Measurements from ENCODE around the gene CEBPG.

Gene CEBPG

GRCh38 chr19:33422369-33423180, 49.1 kb downstream of the CEBPG start:
- DNase-seq, result no peak

- DNase-seq, result no peak
Measured at GRCh38 chr19:33424181-33424580, 50.7 kb downstream of the CEBPG start.

- no peak for DNase-seq
Measured at GRCh38 chr19:33426621-33427361, 53.3 kb downstream of the CEBPG start.

GRCh38 chr19:33427801-33428626, 54.5 kb downstream of the CEBPG start:
- no peak for DNase-seq

- DNase-seq, result no peak
Measured at GRCh38 chr19:33428627-33429125, 55.2 kb downstream of the CEBPG start.

- DNase-seq, result no peak
Measured at GRCh38 chr19:33429891-33430673, 56.6 kb downstream of the CEBPG start.

GRCh38 chr19:33430674-33431277, 57.3 kb downstream of the CEBPG start:
- no peak for DNase-seq

- no peak for DNase-seq
Measured at GRCh38 chr19:33432015-33432414, 58.5 kb downstream of the CEBPG start.
